Endothelial cell of umbilical vein (primary cell): ENCODE data around the gene DUS2. TPM values are rescaled to one million over a fixed set of nuclear protein-coding genes. Genes with fewer than 3 reads are reported as not detected.

ENCODE experiments used
- BruUV-seq: library from RNA; stranded (reverse); fragments of 400-500 nt; replicated peaks from 2 replicates; lab custom pipeline; 2021; lab: Mats Ljungman, UMichigan
- CTCF ChIA-PET: fragments of 300-600, 350-600 bp; sonication (Branson Sonifier 250); formaldehyde crosslinking; loops from one replicate; lab custom pipeline; 2021; ENCODE audit warnings: antibody characterized with exemption, inconsistent platforms; lab: Charles Lee
- POLR2A ChIA-PET: fragments of 300-600, 350-600 bp; sonication (Branson Sonifier 250); formaldehyde crosslinking; loops from one replicate; lab custom pipeline; 2021; ENCODE audit warnings: antibody characterized with exemption, inconsistent platforms; lab: Charles Lee
- DNase-seq: peaks from one replicate; pipeline ENCODE4 v3.0.0-alpha.2; 2011; ENCODE audit warnings: low read depth, low spot score
- FAIRE-seq: peaks from 2 replicates; lab custom pipeline; 2011; peaks lifted over from hg19 to GRCh38; lab: Jason Lieb, UNC
- H2AFZ ChIP-seq: 2 replicates; pipeline ENCODE4 v1.6.0; 2012; ENCODE audit warnings: low read depth, low read length, control low read depth, inconsistent platforms
- H3K27ac ChIP-seq: 2 replicates; pipeline ENCODE4 v1.5.1; 2011; ENCODE audit warnings: low read depth, mild to moderate bottlenecking, control low read depth, low read length, moderate library complexity; ENCODE audit not compliant: insufficient read depth
- H3K27me3 ChIP-seq, 2 experiments: 2 replicates each; pipeline versions ENCODE4 v1.6.0 to v1.6.1; 2011; ENCODE audit warnings: low read length in 2 of 2, mixed read lengths in 1 of 2; ENCODE audit not compliant: control insufficient read depth in 2 of 2, insufficient read depth in 2 of 2
- H3K36me3 ChIP-seq, 2 experiments: 2 replicates in 1 of 2; 3 replicates in 1 of 2; pipeline ENCODE4 v1.5.1; 2011; ENCODE audit warnings: low read length in 2 of 2, mild to moderate bottlenecking in 1 of 2, moderate library complexity in 1 of 2; ENCODE audit not compliant: control insufficient read depth in 2 of 2, insufficient read depth in 2 of 2; ENCODE audit errors: extremely low read depth in 1 of 2
- H3K4me1 ChIP-seq: 3 replicates; pipeline ENCODE4 v1.5.1; 2011; ENCODE audit warnings: mild to moderate bottlenecking, low read length; ENCODE audit not compliant: control insufficient read depth, insufficient read depth; ENCODE audit errors: extremely low read depth
- H3K4me2 ChIP-seq: 2 replicates; pipeline ENCODE4 v1.6.1; 2011; ENCODE audit warnings: low read length, control low read depth, mixed read lengths; ENCODE audit not compliant: insufficient read depth
- H3K4me3 ChIP-seq, 3 experiments: fragments of 200-600 bp in 1 of 3; sonication (generic), shearing (Covaris generic) in 1 of 3; replicated peaks in 1 of 3; 2 replicates each; pipeline ENCODE4 v1.5.1; 2011 to 2016; ENCODE audit warnings: control low read depth in 3 of 3, low read length in 3 of 3, mild to moderate bottlenecking in 2 of 3, inconsistent platforms in 1 of 3, low read depth in 1 of 3, moderate library complexity in 1 of 3; ENCODE audit not compliant: insufficient read depth in 1 of 3
- H3K79me2 ChIP-seq: 2 replicates; pipeline ENCODE4 v1.6.0; 2012; ENCODE audit warnings: low read length, inconsistent platforms; ENCODE audit not compliant: control insufficient read depth, insufficient read depth
- H3K9ac ChIP-seq: replicated peaks from 2 replicates; pipeline ENCODE3; 2011; ENCODE audit warnings: low read length, control low read depth; ENCODE audit not compliant: insufficient read depth; ENCODE audit errors: extremely low read depth
- H3K9me1 ChIP-seq: replicated peaks from 3 replicates; pipeline ENCODE4 v1.6.0; 2011; ENCODE audit warnings: mild to moderate bottlenecking, low read length; ENCODE audit not compliant: control insufficient read depth, insufficient read depth; ENCODE audit errors: extremely low read depth
- H3K9me3 ChIP-seq: replicated peaks from 2 replicates; pipeline ENCODE4 v1.5.1; 2012; ENCODE audit warnings: low read length, inconsistent platforms; ENCODE audit not compliant: control insufficient read depth, insufficient read depth
- H4K20me1 ChIP-seq: replicated peaks from 2 replicates; pipeline ENCODE3; 2011; ENCODE audit warnings: mild to moderate bottlenecking, low read length; ENCODE audit not compliant: control insufficient read depth, insufficient read depth; ENCODE audit errors: extremely low read depth
- EZH2 ChIP-seq: IDR thresholded peaks from 2 replicates; pipeline ENCODE4 v1.6.1; 2012; ENCODE audit warnings: borderline replicate concordance, low read depth, mild to moderate bottlenecking, moderate library complexity, low read length, inconsistent platforms; ENCODE audit not compliant: severe bottlenecking
- FOS ChIP-seq: IDR thresholded peaks from 2 replicates; pipeline ENCODE4 v1.6.1; 2011; ENCODE audit warnings: mild to moderate bottlenecking, low read length, moderate library complexity, borderline replicate concordance; ENCODE audit not compliant: insufficient read depth
- GATA2 ChIP-seq: IDR thresholded peaks from 2 replicates; pipeline ENCODE4 v1.7.0; 2011; ENCODE audit warnings: low read depth, mild to moderate bottlenecking, moderate library complexity, mixed read lengths, low read length; ENCODE audit not compliant: insufficient read length, insufficient read depth
- JUN ChIP-seq: IDR thresholded peaks from 2 replicates; pipeline ENCODE4 v1.6.1; 2011; ENCODE audit warnings: borderline replicate concordance, low read depth; ENCODE audit not compliant: insufficient read length, insufficient read depth
- MYC ChIP-seq: IDR thresholded peaks from one replicate; pipeline ENCODE4 v1.6.1; 2011; ENCODE audit warnings: mild to moderate bottlenecking, low read depth, low read length
- POLR2A ChIP-seq: IDR thresholded peaks from 2 replicates; pipeline ENCODE4 v1.6.1; 2012; ENCODE audit warnings: low read depth, mild to moderate bottlenecking, control low read depth, low read length
- POLR2AphosphoS5 ChIP-seq: IDR thresholded peaks from 2 replicates; pipeline ENCODE4 v1.6.1; 2012; ENCODE audit warnings: low read depth, mild to moderate bottlenecking, control low read depth, low read length, moderate library complexity; ENCODE audit not compliant: insufficient read depth
- dilution Hi-C: fragments of 300-500 bp; cut with MboI; formaldehyde crosslinking; loops from one replicate; pipeline ENCODE4 v1.15.0; 2019; ENCODE audit warnings: low sequenced_read_pairs; ENCODE audit not compliant: extremely low pct_ligation_motif_present
- intact Hi-C: fragments of 100-400 bp; cut with micrococcal nuclease; formaldehyde crosslinking; loops from one replicate; pipeline ENCODE4 v1.10.0; 2022
- polyA plus RNA-seq, 4 experiments: library from polyadenylated mRNA; depleted of rRNA in 3 of 4; stranded (reverse) in 3 of 4; unstranded in 1 of 4; fragments of >200 nt; gene quantifications; 2 replicates each; pipeline versions ENCODE4 v1.2.1 to v1.2.3, GENCODE V29; 2011 to 2012; ENCODE audit warnings: missing spikeins in 1 of 4
- total RNA-seq: library from RNA; stranded (reverse); gene quantifications from 2 replicates; pipeline ENCODE4 v1.2.3, GENCODE V29; 2021
- TF ChIP-seq, protein P1 (sequence below): IDR thresholded peaks from 2 replicates; pipeline ENCODE4 v1.6.1; 2011; ENCODE audit not compliant: insufficient read depth, insufficient read length
- TF ChIP-seq, protein P2 (sequence below), 2 donors: IDR thresholded peaks; 1 replicate in 1 of 2; 2 replicates in 1 of 2; pipeline ENCODE4 v1.5.1; 2011; ENCODE audit warnings: low read length in 2 of 2, mild to moderate bottlenecking in 2 of 2, moderate library complexity in 2 of 2, control low read depth in 1 of 2, inconsistent platforms in 1 of 2, low read depth in 1 of 2; ENCODE audit not compliant: insufficient read depth in 1 of 2; ENCODE audit errors: extremely low read depth in 1 of 2

DUS2 gene
- total and polyA plus RNA-seq, 2 donors (not counting 3 experiments of a cell fraction or from before 2014, with no cell fraction given) = 16.4 to 21.7 TPM

DNA sequence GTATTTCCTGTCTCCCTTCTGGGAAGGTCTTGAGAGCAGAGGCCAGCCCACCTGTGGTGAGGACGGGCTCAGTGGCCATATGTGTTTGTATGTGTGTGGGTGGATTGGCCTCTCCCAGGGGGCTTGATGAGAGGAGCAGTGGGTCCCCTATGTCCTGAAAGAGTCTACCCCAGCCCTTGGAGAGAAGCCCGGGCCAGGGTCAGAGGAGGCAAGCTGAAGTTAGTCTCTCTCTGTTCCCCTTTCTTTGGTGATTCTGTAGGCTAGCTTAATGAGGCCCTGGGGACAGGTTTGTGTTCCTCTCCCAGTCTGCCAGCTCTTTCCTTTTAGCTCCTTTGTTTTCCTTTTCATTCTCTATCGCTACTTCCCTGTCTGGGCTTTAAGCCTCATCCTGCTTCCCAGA lies 38.3 kb downstream of the DUS2 start:
- POLR2A ChIA-PET = no interaction called here
- dilution Hi-C loops = no loop called here
- intact Hi-C loops = loop anchor here (5.0 kb wide), 1 partner anchor 179 kb away; the partner anchor contains the start of gene NRN1L
- no peaks in the 10 kb centered on the region for H3K9me3 ChIP-seq
- H3K4me2 ChIP-seq = no peak overlapping the region
- H4K20me1 ChIP-seq = no peaks in the 10 kb centered on the region
- DNase-seq (no peak), FAIRE-seq (no peak)
- H3K9ac ChIP-seq = no peak overlapping the region
- BruUV-seq = no TSS peak
- CTCF ChIA-PET = interaction anchor here (0.9 to 1.4 kb wide), 2 partner anchors 21 to 540 kb away, joined by 3 to 12 read pairs; no protein-coding TSS in a partner anchor
- H3K27me3 ChIP-seq = no peaks in the 10 kb centered on the region
- no peak overlapping the region for H3K27ac ChIP-seq
- H3K4me1 ChIP-seq = peaks cover 26% of the 10 kb centered on the region
- H2AFZ ChIP-seq = no peak overlapping the region
- H3K79me2 ChIP-seq = no peaks in the 10 kb centered on the region
- TF ChIP-seq POLR2AphosphoS5 (no peak), POLR2A (no peak), FOS (no peak), JUN (no peak), EZH2 (no peak), MYC (no peak), GATA2 (no peak)
- TF ChIP-seq, protein P1, sequence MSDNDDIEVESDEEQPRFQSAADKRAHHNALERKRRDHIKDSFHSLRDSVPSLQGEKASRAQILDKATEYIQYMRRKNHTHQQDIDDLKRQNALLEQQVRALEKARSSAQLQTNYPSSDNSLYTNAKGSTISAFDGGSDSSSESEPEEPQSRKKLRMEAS = no peak
- TF ChIP-seq, protein P2, sequence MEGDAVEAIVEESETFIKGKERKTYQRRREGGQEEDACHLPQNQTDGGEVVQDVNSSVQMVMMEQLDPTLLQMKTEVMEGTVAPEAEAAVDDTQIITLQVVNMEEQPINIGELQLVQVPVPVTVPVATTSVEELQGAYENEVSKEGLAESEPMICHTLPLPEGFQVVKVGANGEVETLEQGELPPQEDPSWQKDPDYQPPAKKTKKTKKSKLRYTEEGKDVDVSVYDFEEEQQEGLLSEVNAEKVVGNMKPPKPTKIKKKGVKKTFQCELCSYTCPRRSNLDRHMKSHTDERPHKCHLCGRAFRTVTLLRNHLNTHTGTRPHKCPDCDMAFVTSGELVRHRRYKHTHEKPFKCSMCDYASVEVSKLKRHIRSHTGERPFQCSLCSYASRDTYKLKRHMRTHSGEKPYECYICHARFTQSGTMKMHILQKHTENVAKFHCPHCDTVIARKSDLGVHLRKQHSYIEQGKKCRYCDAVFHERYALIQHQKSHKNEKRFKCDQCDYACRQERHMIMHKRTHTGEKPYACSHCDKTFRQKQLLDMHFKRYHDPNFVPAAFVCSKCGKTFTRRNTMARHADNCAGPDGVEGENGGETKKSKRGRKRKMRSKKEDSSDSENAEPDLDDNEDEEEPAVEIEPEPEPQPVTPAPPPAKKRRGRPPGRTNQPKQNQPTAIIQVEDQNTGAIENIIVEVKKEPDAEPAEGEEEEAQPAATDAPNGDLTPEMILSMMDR (IDR thresholded peaks at IDR 0.05; ENCODE audit: extremely low read depth in 1 of 2, insufficient read depth in 1 of 2, low read depth in 1 of 2, low read length in 2 of 2) = no peak
- H3K9me1 ChIP-seq = no peaks in the 10 kb centered on the region
- peaks cover 0 to 2% of the 10 kb centered on the region in 2 experiments for H3K36me3 ChIP-seq
- no peak overlapping the region for H3K4me3 ChIP-seq
